ENCODE results near the gene ANAPC2.

- TF ChIP-seq POLR2A (IDR thresholded peaks at IDR 0.05), result no peak
- TF ChIP-seq CTCF (IDR thresholded peaks at IDR 0.05), result no peak
- no peak for TF ChIP-seq EP300 (IDR thresholded peaks at IDR 0.05)
Observed at GRCh38 chr9:137213160-137214060, 25.1 kb upstream of the ANAPC2 start.

All from ovary (tissue), 3 donors.